ENCODE measurements around the gene NAV2. TPM values are rescaled to one million over a fixed set of nuclear protein-coding genes. Genes with fewer than 3 reads are reported as not detected.
A peak's percentile ranks its signal among the peaks of the same experiment; 100 is the strongest.

The NAV2 gene
- total RNA-seq, 1 experiment from 2014 or later = 2.1 TPM

DNA sequence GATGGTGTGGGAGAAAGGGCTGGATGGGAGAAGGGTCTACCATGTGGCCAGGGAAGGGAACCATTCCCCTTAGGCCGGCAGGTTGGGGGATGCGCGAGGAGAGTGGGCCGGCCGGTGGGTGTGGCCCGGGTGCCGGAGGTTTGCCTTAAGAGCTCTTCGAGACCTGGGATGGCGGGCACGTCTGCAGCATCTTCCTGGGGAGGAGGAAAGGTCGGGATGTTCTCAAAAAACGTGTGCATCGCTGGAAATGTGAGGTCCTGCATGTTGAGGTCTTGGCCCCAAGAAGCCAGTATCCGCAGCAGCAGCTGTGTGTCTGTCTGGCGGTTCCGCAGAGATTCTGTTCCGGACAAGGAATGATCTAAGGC lies 1.4 kb downstream of the NAV2 start:
- Histone ChIP-seq H3K4me1 (ENCODE audit: control insufficient read depth in 1 of 2, insufficient read depth in 2 of 2, low read length in 2 of 2) (peaks cover 8 to 37% of the 10 kb centered on the region in 2 experiments), H3K9ac (ENCODE audit: low read length) (no peak overlapping the region), H3K9me3 (ENCODE audit: control insufficient read depth in 1 of 2, insufficient read depth in 1 of 2, low read depth in 1 of 2, low read length in 2 of 2) (no peaks in the 10 kb centered on the region), H3K36me3 (ENCODE audit: control insufficient read depth in 1 of 2, insufficient read depth in 2 of 2, low read length in 2 of 2) (no peaks in the 10 kb centered on the region), H3K4me3 (replicated peaks in 1 of 2; ENCODE audit: low read depth in 1 of 2, low read length in 2 of 2) (no peak overlapping the region), H3K27me3 (ENCODE audit: insufficient read depth, low read length) (no peaks in the 10 kb centered on the region), H4K20me1 (ENCODE audit: insufficient read depth) (no peaks in the 10 kb centered on the region), H3K4me2 (ENCODE audit: low read length) (no peak overlapping the region), H3K9me2 (ENCODE audit: insufficient read depth) (no peaks in the 10 kb centered on the region), H3K79me2 (ENCODE audit: insufficient read depth, low read length) (no peaks in the 10 kb centered on the region), H3K27ac (ENCODE audit: low read depth, low read length) (no peak overlapping the region), H2AFZ (ENCODE audit: low read depth, low read length, poor library complexity, severe bottlenecking) (no peak overlapping the region)
- CTCF ChIA-PET = no interaction called here
- RAD21 ChIA-PET (ENCODE audit: low non-redundant PET in 1 of 2, low total read pairs in 2 of 2, uncharacterized antibody in 2 of 2, unreplicated experiment in 2 of 2) = no interaction called here
- BruUV-seq (replicated peaks) = no TSS peak
- ATAC-seq (no peak), DNase-seq (ENCODE audit: low read depth, low spot score) (no peak)
- POLR2A ChIA-PET = no interaction called here
- intact Hi-C loops (cut with micrococcal nuclease) = no loop called here
- no peak for TF ChIP-seq EZH2phosphoT487 (IDR thresholded peaks at IDR 0.05; ENCODE audit: borderline replicate concordance)
- no peak for TF ChIP-seq YY1 (IDR thresholded peaks at IDR 0.05; ENCODE audit: extremely low read depth, insufficient replicate concordance, low read depth, low read length)
- TF ChIP-seq, protein P1, sequence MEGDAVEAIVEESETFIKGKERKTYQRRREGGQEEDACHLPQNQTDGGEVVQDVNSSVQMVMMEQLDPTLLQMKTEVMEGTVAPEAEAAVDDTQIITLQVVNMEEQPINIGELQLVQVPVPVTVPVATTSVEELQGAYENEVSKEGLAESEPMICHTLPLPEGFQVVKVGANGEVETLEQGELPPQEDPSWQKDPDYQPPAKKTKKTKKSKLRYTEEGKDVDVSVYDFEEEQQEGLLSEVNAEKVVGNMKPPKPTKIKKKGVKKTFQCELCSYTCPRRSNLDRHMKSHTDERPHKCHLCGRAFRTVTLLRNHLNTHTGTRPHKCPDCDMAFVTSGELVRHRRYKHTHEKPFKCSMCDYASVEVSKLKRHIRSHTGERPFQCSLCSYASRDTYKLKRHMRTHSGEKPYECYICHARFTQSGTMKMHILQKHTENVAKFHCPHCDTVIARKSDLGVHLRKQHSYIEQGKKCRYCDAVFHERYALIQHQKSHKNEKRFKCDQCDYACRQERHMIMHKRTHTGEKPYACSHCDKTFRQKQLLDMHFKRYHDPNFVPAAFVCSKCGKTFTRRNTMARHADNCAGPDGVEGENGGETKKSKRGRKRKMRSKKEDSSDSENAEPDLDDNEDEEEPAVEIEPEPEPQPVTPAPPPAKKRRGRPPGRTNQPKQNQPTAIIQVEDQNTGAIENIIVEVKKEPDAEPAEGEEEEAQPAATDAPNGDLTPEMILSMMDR (IDR thresholded peaks at IDR 0.05 in 2 of 3, conservative IDR thresholded peaks at IDR 0.05 in 1 of 3; ENCODE audit: borderline replicate concordance in 1 of 3, insufficient read depth in 1 of 3, low read depth in 2 of 3, low read length in 2 of 3) = no peak

DNA sequence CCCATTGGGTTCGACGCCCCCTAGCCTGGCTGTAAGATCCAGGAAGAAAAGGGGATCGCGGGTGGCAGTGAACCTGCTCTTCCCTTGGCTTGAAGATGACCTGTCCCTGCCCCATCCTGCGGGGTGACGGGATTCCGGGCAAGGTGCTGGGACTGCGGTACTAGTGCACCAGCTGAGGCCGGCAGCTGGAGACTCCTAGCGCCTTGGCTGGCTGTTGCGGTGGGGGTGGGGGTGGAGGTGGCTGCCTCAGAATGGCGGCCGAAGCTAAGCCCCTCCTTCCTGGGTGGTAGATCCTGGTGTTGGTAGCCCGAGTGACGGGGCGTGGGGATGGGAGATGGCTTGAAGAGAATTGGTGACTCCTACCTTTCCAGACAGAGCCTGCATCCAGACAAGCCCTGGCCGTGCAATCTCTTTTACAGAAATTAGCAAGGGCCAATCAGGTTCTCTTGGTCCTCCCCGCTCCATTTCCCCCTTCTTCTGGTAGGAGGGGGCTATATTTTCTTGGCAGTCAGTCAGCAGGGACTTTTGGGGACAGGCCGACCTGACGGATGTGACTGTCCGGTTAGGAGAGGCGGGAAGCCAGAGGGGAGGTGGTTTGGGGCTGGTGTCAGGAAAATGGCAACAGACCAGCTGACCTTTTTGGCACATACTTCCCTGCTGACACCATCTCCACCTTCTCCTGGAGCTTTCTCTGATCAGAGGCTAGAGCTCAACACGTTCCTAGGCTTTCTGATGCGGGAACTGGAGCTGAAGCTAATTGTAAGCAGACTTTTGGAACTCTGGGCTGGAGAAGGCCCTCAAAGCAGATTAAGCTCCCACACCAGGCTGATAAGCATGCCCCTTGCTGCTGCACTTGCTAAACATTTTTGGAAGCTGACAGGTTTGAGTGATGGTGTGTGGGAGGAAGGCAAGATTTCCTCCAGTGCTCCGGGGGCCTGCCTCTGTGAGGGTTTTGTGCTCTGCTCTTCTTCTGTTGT lies 2.0 kb downstream of the NAV2 start:
- no peaks in the 10 kb centered on the region for H3K27me3 ChIP-seq (ENCODE audit: insufficient read depth, low read length)
- H2AFZ ChIP-seq (ENCODE audit: low read depth, low read length, poor library complexity, severe bottlenecking) = no peak overlapping the region
- peak overlapping the region; percentile 26 for H3K4me2 ChIP-seq (ENCODE audit: low read length)
- H3K4me1 ChIP-seq (ENCODE audit: control insufficient read depth in 1 of 2, insufficient read depth in 2 of 2, low read length in 2 of 2) = peaks cover 8 to 37% of the 10 kb centered on the region in 2 experiments
- RAD21 ChIA-PET (ENCODE audit: low non-redundant PET in 1 of 2, low total read pairs in 2 of 2, uncharacterized antibody in 2 of 2, unreplicated experiment in 2 of 2) = no interaction called here
- H3K9ac ChIP-seq (ENCODE audit: low read length) = no peak overlapping the region
- no peaks in the 10 kb centered on the region for H3K9me2 ChIP-seq (ENCODE audit: insufficient read depth)
- H3K27ac ChIP-seq (ENCODE audit: low read depth, low read length) = no peak overlapping the region
- no peak for ATAC-seq
- H3K79me2 ChIP-seq (ENCODE audit: insufficient read depth, low read length) = no peaks in the 10 kb centered on the region
- intact Hi-C loops (cut with micrococcal nuclease) = no loop called here
- CTCF ChIA-PET = no interaction called here
- no peaks in the 10 kb centered on the region for H4K20me1 ChIP-seq (ENCODE audit: insufficient read depth)
- H3K4me3 ChIP-seq (replicated peaks in 1 of 2; ENCODE audit: low read depth in 1 of 2, low read length in 2 of 2) = no peak overlapping the region
- DNase-seq (ENCODE audit: low read depth, low spot score) = no peak
- BruUV-seq (replicated peaks) = no TSS peak
- no peaks in the 10 kb centered on the region for H3K36me3 ChIP-seq (ENCODE audit: control insufficient read depth in 1 of 2, insufficient read depth in 2 of 2, low read length in 2 of 2)
- POLR2A ChIA-PET = interaction anchor here (0.8 kb wide), 1 partner anchor 31 kb away, joined by 3 read pairs; no protein-coding TSS in a partner anchor
- no peaks in the 10 kb centered on the region for H3K9me3 ChIP-seq (ENCODE audit: control insufficient read depth in 1 of 2, insufficient read depth in 1 of 2, low read depth in 1 of 2, low read length in 2 of 2)
- TF ChIP-seq, protein P1 (IDR thresholded peaks at IDR 0.05 in 2 of 3, conservative IDR thresholded peaks at IDR 0.05 in 1 of 3; ENCODE audit: borderline replicate concordance in 1 of 3, insufficient read depth in 1 of 3, low read depth in 2 of 3, low read length in 2 of 3) = no peak
- TF ChIP-seq ELF1 (IDR thresholded peaks at IDR 0.05; ENCODE audit: borderline replicate concordance, low read depth) = no peak
- TF ChIP-seq EZH2 (IDR thresholded peaks at IDR 0.05) = no peak
- TF ChIP-seq EZH2phosphoT487 (IDR thresholded peaks at IDR 0.05; ENCODE audit: borderline replicate concordance) = no peak
- TF ChIP-seq, protein P2, sequence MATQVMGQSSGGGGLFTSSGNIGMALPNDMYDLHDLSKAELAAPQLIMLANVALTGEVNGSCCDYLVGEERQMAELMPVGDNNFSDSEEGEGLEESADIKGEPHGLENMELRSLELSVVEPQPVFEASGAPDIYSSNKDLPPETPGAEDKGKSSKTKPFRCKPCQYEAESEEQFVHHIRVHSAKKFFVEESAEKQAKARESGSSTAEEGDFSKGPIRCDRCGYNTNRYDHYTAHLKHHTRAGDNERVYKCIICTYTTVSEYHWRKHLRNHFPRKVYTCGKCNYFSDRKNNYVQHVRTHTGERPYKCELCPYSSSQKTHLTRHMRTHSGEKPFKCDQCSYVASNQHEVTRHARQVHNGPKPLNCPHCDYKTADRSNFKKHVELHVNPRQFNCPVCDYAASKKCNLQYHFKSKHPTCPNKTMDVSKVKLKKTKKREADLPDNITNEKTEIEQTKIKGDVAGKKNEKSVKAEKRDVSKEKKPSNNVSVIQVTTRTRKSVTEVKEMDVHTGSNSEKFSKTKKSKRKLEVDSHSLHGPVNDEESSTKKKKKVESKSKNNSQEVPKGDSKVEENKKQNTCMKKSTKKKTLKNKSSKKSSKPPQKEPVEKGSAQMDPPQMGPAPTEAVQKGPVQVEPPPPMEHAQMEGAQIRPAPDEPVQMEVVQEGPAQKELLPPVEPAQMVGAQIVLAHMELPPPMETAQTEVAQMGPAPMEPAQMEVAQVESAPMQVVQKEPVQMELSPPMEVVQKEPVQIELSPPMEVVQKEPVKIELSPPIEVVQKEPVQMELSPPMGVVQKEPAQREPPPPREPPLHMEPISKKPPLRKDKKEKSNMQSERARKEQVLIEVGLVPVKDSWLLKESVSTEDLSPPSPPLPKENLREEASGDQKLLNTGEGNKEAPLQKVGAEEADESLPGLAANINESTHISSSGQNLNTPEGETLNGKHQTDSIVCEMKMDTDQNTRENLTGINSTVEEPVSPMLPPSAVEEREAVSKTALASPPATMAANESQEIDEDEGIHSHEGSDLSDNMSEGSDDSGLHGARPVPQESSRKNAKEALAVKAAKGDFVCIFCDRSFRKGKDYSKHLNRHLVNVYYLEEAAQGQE (IDR thresholded peaks at IDR 0.05; ENCODE audit: low read depth) = no peak

Measured in HCT116 (cell line).